ENCODE data around the gene VWF.

Gene VWF

DNA sequence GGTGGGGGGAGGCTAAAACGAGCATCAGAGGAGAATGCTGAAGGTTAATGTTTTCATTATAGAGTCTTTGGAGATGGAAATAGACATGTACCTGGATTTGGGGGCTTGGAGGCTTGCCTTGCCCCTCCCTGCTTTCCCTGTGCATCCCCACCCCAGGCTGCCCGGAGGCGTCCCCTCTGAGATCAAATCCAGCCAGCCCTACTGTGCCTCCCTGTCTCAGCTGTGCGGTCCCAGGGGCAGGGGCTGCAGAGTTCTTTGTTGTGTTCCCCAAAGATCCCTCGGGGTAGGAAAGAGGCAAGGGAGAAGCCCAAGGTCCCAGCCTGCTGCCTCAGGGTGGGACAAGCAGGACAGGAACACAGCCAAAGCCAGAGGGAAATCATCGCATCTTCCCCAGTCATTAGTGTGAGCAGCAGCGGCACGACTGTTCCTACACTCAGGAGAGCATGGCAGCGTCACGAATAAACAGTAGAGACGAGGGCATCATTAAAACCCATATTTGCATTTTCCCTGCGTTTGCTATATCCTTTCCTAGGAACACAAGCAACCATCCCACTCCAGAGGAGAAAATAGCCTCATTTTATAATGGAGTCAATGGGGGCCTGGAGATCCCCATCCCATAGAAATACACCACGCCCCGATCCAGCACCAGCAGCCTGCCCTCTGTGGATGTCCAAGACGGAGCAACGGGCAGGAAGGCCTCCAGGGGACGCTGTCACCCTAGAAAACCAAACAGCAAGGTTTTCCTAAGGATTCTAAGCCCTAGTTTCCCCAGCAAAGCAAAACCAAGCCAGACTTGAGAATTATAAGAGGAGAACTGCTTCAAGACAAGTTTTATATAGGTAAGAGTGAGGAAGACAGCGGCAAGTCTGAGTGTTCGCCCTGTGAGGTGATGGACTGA lies 211.8 kb downstream of the VWF start:
- no peak for DNase-seq (ENCODE audit: low read depth in 2 of 2)

DNA sequence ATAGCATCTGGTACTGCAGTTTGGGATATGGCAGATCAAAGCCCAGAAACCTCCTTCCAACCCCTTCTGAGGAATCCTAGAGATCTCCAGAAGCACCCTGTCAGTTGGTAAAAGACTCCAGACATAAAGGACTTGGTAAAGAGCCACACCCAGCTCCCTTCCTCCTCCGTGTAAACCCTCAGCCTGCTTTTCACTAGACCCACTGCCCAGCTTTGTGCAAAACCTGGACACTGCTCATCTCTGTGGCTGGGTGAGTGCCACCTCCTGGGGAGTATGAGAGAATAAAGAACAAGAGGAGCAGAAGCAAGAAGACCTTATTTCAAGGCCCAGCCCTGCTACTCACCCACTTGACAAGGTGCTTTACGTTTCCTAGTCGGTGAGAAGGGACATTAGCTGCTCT lies 212.5 kb downstream of the VWF start:
- no peak for DNase-seq (ENCODE audit: low read depth in 2 of 2)

- DNase-seq (ENCODE audit: low read depth in 2 of 2): no peak
These were observed 213.5 kb downstream of the VWF start for GRCh38 chr12:5910790-5911548.

DNA sequence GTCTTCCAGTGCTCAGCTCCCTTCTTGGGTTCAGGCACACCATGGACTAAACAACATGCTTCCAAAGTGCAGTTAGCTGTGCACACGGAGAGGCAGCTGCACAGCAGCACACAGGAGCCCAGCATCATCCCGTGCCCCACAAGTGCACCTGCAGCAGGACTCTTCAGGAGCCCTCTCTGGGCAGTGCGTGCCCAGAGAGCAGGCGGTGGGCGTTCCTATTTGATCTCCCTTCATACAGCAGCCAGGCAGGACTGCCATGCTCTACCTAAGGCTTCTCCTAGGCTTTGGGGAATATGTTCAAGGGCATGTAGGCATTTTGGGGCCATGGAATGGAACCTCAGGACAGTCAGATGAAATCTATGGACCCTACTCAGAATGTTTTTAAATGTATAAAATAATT lies 214.9 kb downstream of the VWF start:
- no peak for DNase-seq (ENCODE audit: low read depth in 2 of 2)

GRCh38 chr12:5908251-5908650 lies 216.2 kb downstream of the VWF start:
- DNase-seq (ENCODE audit: low read depth in 2 of 2): no peak

- no peak for DNase-seq (ENCODE audit: low read depth in 2 of 2)
These were observed 216.7 kb downstream of the VWF start for GRCh38 chr12:5907807-5908206.

DNA sequence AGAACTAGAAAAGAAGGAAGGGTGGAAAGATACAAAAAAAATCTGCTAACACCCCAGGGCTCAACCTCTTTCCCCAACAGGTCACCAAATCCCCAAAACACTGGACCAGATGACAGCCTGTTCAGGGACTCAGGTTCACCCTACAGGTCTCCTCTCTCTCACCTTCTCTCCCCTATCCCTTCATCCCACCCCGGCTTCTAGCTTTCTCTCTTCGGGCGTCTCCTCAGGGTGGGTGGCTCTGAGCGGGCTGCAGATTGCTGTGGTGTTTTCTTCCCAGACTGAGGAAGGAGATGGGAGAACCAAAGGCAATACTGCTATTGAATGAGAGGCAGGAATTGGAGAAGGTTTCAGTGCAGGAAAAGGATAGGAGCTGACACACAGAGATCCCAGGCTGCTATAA lies 218.7 kb downstream of the VWF start:
- no peak for DNase-seq (ENCODE audit: low read depth in 2 of 2)

GRCh38 chr12:5904969-5905368 lies 219.5 kb downstream of the VWF start:
- DNase-seq (ENCODE audit: low read depth in 2 of 2): no peak

DNA sequence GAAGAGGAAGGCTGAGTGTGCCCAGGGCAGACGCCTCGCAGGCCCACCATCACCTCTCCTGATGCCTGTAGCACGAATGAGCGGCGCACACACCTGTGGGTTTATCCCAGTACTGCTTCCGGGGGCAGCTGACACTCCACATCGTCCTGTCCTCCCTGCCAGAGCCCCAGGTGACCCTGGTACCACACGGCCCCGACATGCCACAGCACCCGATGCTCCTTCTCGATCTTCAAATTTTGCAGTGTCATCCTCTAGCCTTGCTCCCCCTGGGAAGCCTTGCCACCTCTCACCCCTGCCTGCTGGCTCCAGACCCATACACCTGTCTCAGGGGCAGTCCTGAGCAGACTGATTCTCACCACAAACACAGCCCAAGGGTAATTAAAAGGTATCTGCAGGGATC lies 220.0 kb downstream of the VWF start:
- DNase-seq (ENCODE audit: low read depth in 2 of 2): no peak

DNA sequence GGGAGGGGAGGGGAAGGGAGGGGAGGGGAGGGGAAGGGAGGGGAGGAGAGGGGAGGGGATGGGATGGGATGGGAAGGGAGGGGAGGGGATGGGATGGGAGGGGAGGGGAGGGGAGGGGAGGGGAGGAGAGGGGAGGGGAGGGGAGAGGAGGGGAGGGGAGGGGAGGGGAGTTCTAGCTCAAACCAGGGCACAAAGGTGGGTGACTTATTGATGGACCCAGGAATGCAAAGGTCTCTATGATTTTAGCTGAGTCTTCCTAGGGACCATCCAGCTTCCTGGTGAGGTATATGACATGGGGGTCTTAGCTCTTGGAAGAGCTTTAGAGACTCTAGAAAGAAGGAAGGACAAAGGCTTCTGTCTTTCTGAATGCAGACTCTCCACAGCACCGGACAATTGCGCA lies 221.7 kb downstream of the VWF start:
- DNase-seq (ENCODE audit: low read depth in 2 of 2): no peak

GRCh38 chr12:5901416-5901815 lies 223.1 kb downstream of the VWF start:
- no peak for DNase-seq (ENCODE audit: low read depth in 2 of 2)

GRCh38 chr12:5900533-5901205 lies 223.8 kb downstream of the VWF start:
- DNase-seq (ENCODE audit: low read depth in 2 of 2): no peak

DNA sequence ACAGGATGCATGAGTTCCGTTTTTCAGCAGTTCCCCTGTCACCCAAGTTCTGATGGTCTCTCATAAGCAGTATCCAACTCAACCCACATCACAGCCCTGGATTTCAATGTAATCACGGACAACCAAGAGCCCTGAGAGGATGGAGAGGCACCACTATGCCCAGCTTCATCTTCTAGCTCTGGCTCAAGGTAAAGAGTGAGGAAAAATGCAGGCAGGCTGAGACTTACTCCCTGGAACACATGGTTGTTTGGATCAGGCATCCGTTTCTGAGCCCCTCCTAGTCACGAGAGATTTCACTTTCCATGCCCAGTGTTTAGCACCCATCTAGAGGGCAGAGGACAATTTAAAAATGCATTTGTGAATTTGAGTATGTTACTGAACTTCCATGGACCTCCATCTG lies 224.4 kb downstream of the VWF start:
- DNase-seq (ENCODE audit: low read depth in 2 of 2): no peak

GRCh38 chr12:5899675-5900074 lies 224.8 kb downstream of the VWF start:
- no peak for DNase-seq (ENCODE audit: low read depth in 2 of 2)

DNA sequence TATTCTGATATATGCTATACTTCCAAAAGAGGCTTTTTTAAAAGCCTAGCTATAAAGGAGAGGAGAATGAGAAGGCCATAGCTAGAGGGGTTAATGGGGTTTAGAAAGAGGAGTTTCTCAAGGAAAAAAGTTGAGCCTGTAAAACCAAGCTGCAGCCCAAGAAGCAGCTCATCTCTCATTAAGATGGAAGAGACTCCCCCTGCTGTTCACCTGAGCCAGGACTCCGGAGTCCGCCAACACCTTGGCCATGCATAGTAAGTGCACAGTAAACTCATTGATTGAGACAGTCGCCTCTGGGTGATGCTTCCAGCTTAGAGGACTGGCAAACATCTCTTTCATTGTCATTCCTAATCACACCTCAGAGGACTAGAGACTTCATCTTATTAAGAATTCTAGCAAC lies 225.6 kb downstream of the VWF start:
- no peak for DNase-seq (ENCODE audit: low read depth in 2 of 2)
